ENCODE results near the gene UCK1. TPM values are rescaled to one million over a fixed set of nuclear protein-coding genes. Genes with fewer than 3 reads are reported as not detected.

UCK1 gene
- total and polyA plus RNA-seq, 2 of the 4 experiments (the other 2 are of a cell fraction) = 17.9 to 21.4 TPM

- no peaks in the 10 kb centered on the region for H3K27me3 ChIP-seq (ENCODE audit: control insufficient read depth, insufficient read depth, low read length)
- no peak overlapping the region for H3K56ac ChIP-seq (ENCODE audit: extremely low read depth, insufficient read depth, low read length)
- no TSS peak for BruUV-seq (replicated peaks)
- no peak overlapping the region for H4K5ac ChIP-seq (ENCODE audit: low read depth, low read length)
- H2BK15ac ChIP-seq (ENCODE audit: low read depth, low read length) = no peak overlapping the region
- H3K36me3 ChIP-seq (ENCODE audit: control insufficient read depth, insufficient read depth, low read length) = peaks cover 34% of the 10 kb centered on the region
- H3K27ac ChIP-seq (ENCODE audit: insufficient read depth, low read length) = peak overlapping the region; percentile 44; the same call in 1 of the 2 replicates
- dilution Hi-C loops (cut with HindIII; ENCODE audit: low sequenced_read_pairs, unreplicated experiment) = no loop called here
- H2BK120ac ChIP-seq (ENCODE audit: low read depth, low read length) = no peak overlapping the region
- intact Hi-C loops (cut with micrococcal nuclease) = loop anchor here (2.0 kb wide), 1 partner anchor 217 kb away; no protein-coding TSS in a partner anchor
- ChIA-PET POLR2A (ENCODE audit: unreplicated experiment) (no interaction called here), CTCF (interaction anchor here (0.6 kb wide), 1 partner anchor 219 kb away, joined by 3 read pairs; no protein-coding TSS in a partner anchor)
- no peak overlapping the region for H2BK20ac ChIP-seq (ENCODE audit: low read depth, low read length)
- H2AK5ac ChIP-seq (ENCODE audit: low read depth, low read length) = peak overlapping the region; percentile 78; the same call in 1 of the 2 replicates
- ATAC-seq (ENCODE audit: low read depth) = no peak; the same call in 1 of the 2 replicates
- no peak overlapping the region for H4K91ac ChIP-seq (ENCODE audit: insufficient read depth, low read depth, low read length)
- H3K23ac ChIP-seq (ENCODE audit: low read depth, low read length) = peak overlapping the region; percentile 39; the same call in 1 of the 2 replicates
- no peak overlapping the region for H3K18ac ChIP-seq (ENCODE audit: low read depth, low read length)
- WGBS, 2 experiments (ENCODE audit: extremely low coverage in 2 of 2, insufficient read length in 1 of 2) = 48% methylated on average over 13 of the region's 24 CpGs; no CpG with 5 or more reads in 1 of the 2 experiments
- H2AFZ ChIP-seq (replicated peaks; ENCODE audit: low read length, poor library complexity) = peak overlapping the region; percentile 99
- peak overlapping the region; percentile 77 for H3K9ac ChIP-seq (ENCODE audit: low read depth, low read length)
- TF ChIP-seq RAD21 (IDR thresholded peaks at IDR 0.05; ENCODE audit: low read length) = no peak
- no peak for TF ChIP-seq CEBPB (IDR thresholded peaks at IDR 0.05; ENCODE audit: low read depth, low read length)
- no peak for TF ChIP-seq NFE2L2 (IDR thresholded peaks at IDR 0.05; ENCODE audit: low read depth, low read length)
- no peak for TF ChIP-seq BHLHE40 (IDR thresholded peaks at IDR 0.05; ENCODE audit: low read depth, low read length)
- no peak for TF ChIP-seq MAFK (IDR thresholded peaks at IDR 0.05; ENCODE audit: low read depth, low read length)
- no peak for TF ChIP-seq FOS (IDR thresholded peaks at IDR 0.05; ENCODE audit: low read depth, low read length)
- TF ChIP-seq USF2 (IDR thresholded peaks at IDR 0.05; ENCODE audit: low read depth, low read length) = no peak
- TF ChIP-seq SMC3 (IDR thresholded peaks at IDR 0.05; ENCODE audit: low read depth, low read length) = no peak
- peak overlapping the region; percentile 38 for H2AK9ac ChIP-seq (replicated peaks; ENCODE audit: low read depth, low read length, poor library complexity)
- H3K9me1 ChIP-seq (ENCODE audit: insufficient read depth, low read length) = no peaks in the 10 kb centered on the region
- H4K20me1 ChIP-seq (ENCODE audit: insufficient read depth, low read length) = peaks cover 2% of the 10 kb centered on the region; the same call in 1 of the 2 replicates
- H2BK5ac ChIP-seq (ENCODE audit: low read depth, low read length, poor library complexity, severe bottlenecking) = no peak overlapping the region
- H3K4ac ChIP-seq (ENCODE audit: low read depth, low read length) = peak overlapping the region; percentile 49
- H3K4me1 ChIP-seq (ENCODE audit: control insufficient read depth, insufficient read depth, low read length) = peaks cover 8% of the 10 kb centered on the region
- H4K8ac ChIP-seq (ENCODE audit: low read depth in 2 of 2, low read length in 2 of 2) = peak overlapping the region; percentile 22 to 42; a peak in 2 of 4 replicates
- H3K4me3 ChIP-seq (ENCODE audit: insufficient read depth, low read depth, low read length) = peak overlapping the region; percentile 95
- H3K14ac ChIP-seq (replicated peaks; ENCODE audit: low read depth, low read length) = peak overlapping the region; percentile 89; the same call in 1 of the 2 replicates
- H3K79me1 ChIP-seq (ENCODE audit: low read depth in 1 of 2, low read length in 2 of 2) = peaks cover 12 to 20% of the 10 kb centered on the region in 2 experiments
- H3K4me2 ChIP-seq (ENCODE audit: low read depth, low read length) = peak overlapping the region; percentile 98
- in situ Hi-C loops (cut with MboI; ENCODE audit: low sequenced_read_pairs) = no loop called here
- no peak for DNase-seq
- H3K9me3 ChIP-seq (ENCODE audit: control insufficient read depth, insufficient read depth, low read length) = no peaks in the 10 kb centered on the region
Observed at GRCh38 chr9:131529597-131530545, 1.2 kb downstream of the UCK1 start.
